ENCODE data around the gene SHCBP1L.
A peak's percentile ranks its signal among the peaks of the same experiment; 100 is the strongest.
"Not testable (repeated sequence)": the region's sequence is repeated elsewhere in the genome, so short reads cannot be mapped to it uniquely, and the experiment has no call there.

The SHCBP1L gene

DNA sequence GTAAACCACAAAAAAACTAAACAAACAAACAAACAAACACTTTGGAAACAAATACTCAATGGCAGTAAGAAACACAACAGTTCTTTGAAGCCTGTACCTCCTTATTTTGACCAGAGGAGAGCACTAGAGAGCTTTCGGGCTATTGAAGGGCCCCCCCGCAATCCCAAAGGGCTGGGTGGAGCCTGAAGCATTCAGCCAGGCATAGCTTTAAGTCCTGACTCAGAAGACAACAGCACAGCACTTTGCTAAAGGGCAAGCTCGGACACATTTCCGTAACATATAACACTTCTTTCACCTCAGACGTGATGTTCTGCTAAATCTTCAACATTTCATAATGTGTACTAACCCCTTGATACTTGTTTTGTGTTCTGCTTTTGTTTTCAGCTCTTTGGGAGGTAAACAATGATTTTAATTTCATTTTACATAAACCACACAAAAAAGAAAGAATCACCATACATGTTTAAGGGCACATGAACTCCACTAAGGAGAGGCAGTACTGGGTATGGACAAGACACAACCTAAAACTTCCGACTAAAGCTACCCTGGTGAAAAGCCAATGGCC lies 9.7 kb upstream of the SHCBP1L start:
- DNase-seq: peak; percentile 47

DNA sequence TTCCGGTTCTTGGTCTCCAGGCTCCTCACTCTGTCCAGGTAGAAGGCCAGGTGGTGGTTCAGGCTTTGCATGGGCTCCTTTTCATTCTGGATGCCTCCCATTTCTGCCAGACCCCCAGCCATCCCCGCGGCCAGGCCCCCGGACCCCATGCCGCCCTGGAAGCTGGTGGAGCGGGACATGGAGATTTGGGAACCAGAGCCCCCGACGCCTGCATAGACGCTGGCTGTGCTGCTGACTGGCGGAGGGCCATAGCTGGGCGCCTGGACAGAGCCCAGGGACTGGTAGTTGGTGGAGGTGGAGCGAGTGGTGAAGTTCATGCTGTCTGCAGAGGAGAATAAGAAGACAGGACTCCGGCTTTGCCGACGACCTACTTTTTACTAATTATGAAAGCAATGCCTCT lies 7.1 kb upstream of the SHCBP1L start:
- no peak for DNase-seq

DNA sequence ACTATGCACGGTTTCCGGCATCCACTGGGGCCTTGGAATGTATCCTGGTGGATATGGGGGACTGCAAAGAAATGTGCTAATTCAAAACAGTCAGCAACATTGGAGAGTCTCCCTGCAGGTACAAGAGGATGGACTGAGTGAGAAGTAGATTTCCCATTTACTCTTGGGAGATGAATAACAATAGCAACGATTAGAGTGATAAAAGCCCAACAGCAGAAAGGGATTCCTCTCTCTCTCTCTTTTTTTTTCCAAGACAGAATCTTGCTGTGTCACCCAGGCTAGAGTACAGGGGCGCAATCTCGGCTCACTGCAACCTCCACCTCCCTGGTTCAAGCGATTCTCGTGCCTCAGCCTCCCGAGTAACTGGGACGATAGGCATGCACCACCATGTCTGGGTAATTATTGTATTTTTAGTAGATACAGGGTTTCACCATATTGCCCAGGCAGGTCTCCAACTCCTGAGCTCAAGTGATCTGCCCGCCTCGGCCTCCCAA lies 5.0 kb upstream of the SHCBP1L start:
- no peak for DNase-seq

DNA sequence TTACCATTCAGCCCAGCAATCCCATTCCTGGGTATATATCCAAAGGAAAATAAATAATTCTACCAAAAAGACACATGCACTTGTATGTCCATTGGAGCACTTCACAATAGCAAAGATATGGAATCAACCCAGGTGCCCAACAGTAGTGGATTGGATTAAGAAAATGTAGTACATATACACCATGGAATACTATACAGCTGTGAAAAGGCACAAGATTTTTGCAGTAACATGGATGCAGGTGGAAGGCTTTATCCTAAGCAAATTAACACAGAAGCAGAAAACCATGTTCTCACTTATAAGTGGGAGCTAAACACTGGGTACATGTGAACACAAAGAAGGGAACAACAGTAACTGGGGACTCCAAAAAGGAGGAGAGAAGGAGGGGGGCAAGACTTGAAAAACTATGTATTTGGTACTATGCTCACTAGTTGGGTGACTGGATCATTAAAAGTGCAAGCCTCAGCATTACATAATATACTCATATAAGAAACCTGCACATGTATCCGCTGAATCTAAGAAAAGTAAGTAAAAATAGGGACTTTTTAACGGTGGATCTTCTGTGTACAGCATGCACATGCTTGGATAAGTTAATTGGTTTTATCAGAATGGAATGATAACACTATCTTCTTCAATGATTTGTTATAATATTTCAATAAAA lies 3.9 kb upstream of the SHCBP1L start:
- DNase-seq: no peak

DNA sequence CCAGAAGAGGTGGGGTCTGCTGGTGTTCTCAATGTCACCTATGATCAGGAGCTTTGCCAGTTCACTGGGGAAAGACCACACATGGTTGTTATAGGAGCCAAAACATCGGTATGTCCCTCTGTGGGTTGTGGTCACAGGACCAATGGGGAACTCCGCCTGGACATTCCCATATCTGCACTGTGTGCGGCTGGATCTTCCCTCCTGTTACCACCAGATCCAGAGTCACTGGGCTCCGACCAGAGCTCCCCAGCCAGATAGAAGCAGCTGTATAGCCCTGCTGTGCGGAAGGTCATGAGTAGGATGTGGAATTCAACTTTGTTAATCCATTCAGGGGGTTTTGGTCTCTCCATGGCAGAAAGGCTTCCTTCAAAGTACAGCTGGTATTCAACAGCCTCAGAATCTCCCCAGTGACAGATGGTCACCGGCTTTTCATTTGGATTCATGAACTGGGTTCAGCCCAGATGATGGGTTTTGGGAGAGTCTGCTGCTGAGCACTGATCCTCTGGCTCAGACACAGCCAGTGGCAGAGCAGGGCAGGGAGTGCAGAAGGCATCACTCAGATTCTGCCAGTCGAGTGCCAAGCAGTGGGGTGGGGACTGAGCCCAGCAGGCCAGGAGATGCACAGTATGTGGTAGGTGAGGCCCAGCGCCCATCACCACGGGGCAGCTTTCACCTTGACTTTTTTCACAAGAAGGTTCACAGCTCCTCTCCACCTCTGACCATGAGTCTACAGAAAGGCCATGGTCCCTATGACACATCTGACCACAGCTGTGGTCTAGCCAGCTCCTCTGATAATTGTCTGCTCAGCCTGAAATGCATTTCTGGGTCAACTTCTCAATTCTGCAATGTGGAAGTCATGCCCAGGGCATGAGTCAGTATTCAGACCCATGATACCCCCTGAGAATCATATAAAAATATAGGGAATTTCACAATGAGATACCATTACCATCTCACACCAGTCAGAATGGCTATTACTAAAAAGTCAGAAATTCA lies 2.9 kb upstream of the SHCBP1L start:
- DNase-seq: no peak

DNA sequence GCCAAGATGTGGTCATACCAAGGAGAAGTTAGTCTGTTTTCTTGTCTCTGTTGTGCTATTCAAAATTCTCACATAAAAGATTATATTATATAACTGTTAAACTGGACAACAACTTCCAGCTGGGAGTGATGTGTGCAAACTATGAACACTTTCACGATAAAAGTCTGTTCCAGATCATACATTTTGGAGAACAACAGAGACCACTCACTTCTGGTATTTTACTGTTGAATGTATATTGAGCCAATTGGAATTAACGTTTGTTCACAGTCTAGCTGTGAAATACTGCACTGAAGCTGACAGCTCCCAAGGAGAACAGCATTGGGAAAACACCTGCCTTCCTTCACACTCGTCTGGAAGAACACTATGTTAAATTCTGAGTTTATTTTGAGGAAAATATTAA lies 860 bp upstream of the SHCBP1L start:
- no peak for DNase-seq

DNA sequence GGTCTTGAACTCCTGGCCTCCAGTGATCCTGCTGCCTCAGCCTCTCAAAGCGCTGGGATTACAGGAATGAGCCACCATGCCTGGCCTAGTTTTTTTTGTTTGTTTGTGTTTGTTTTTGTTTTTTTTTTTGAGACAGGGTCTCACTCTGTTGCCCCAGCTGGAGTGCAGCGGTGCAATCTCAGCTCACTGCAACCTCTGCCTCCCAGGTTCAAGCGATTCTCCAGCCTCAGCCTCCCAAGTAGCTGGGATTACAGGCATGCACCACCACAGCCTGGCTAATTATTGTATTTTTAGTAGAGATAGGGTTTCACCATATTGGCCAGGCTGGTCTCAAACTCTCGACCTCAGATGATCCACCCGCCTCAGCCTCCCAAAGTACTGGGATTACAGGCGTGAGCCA lies 9.6 kb downstream of the SHCBP1L start:
- not testable (repeated sequence) for DNase-seq

DNA sequence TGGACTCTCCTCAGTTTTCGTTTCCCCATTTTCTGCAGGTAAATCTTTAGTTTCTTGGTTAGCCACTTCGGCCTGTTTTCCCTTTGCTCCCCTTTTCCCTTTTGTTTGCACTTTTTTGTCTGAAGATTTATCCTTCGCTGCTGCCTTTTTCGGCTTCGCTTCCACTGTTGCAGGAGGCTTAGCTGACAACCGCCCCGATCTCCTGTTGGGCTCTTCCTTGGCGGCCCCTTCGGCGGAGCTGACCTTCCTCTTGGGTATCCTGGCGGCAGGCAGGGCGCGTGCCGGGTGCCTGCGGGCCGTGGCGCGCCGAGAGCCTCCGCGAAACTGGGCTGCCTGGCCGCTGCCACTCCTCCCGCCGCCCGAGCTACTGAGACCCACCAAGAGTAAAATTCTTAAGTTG lies 10.8 kb downstream of the SHCBP1L start:
- DNase-seq: not testable (repeated sequence)

DNA sequence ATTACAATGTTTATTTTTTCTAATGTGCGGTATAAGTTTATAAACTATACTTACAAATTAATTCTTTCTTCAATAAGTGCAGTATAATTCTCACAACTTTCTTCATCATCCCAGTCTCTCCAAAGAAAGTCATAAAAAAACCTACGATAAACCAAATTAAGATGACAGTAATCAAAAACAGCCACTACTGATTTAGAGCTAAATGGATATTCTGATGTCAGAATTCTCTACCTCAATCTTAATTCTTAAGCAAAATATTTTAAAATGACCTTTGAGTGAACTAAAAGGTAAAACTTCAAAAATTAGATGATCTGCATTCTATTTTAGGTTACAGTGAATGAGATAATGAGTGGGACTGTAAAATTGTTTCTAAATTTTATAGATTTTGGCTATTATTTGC lies 13.6 kb downstream of the SHCBP1L start:
- DNase-seq: no peak

DNA sequence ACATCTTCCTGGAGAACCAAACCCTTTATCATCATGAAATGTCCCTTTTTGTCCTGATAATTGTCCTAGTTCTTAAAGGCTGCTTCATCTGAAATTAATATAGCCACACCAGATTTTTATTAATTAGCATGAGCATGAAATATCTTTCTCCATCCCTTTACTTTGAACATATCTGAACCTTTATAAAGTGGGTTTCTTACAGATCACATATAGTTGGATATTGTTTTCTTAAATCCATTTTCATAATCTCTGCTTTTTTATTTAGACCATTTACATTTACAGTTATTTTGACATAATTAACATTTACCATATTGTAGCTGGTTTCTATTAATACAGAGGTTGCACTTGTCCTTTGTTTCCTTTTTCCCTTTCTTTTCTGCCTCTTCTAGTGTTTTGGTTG lies 17.2 kb downstream of the SHCBP1L start:
- DNase-seq: no peak

DNA sequence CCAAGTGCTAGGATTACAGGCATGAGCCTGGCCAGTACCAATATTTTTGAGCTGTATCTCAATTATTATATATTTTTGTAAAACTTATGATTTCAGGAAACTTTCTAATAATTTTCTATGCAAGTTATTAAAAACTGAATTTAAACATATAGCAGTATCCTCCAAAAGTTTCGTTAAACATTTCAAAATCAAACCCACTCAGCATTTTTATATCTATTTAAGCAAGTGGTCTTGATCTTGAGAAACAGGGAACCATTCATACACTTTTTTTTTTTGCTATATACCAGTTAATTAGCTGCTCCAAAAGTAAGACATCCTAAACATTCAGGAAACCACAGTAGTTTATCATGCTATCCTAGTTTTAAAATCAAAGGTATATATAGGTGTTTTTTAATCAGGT lies 22.0 kb downstream of the SHCBP1L start:
- DNase-seq: no peak

DNA sequence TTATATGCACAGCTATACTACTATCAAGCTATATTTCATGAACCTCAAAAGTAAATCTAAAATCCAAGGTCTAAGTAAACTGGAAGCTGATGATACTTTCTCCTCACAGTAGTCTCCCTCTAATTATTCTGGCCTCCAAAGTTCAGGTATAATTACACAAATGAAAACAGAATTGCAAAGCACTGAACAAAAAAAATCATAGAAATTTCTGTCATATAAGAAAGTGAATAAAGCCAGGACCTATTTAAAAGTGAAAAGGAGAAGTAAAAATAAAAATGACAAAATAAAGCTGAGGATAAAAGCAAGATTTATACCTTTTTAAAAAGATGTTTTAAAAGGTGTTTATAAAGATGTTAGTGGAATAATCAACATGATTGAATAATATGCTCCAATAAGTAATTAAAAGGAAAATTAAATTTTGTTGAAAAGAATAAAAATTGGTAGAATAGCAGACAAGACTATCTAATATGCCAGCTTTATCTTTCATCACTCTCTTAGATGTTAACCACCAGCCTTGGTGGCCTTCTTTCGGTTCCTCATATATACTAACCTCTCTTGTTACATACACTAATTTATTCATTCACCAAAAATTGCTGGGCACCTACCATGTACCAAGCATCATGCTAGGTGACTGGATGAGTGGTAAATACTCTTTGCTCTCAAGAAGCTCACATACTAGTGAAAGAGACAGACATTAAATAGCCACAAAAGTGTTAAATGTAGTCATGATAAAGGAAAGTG lies 25.1 kb downstream of the SHCBP1L start:
- DNase-seq: no peak

DNA sequence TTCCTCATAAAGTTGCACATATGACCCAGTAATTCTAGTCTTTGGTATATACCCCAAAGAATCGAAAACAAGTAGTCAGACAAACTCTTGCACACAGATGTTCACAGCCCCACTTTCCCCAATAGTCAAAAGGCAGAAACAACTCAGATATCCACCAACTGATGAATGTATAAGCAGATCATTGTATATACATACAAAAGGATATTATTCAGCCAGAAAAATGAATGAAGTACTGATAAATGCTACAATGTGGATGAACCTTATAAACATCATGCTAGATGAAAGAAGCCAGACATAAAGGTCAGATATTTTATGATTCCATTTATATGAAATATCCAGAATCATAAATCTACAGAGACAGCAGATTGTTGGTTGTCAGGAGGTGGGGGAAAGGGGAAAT lies 27.3 kb downstream of the SHCBP1L start:
- no peak for DNase-seq

DNA sequence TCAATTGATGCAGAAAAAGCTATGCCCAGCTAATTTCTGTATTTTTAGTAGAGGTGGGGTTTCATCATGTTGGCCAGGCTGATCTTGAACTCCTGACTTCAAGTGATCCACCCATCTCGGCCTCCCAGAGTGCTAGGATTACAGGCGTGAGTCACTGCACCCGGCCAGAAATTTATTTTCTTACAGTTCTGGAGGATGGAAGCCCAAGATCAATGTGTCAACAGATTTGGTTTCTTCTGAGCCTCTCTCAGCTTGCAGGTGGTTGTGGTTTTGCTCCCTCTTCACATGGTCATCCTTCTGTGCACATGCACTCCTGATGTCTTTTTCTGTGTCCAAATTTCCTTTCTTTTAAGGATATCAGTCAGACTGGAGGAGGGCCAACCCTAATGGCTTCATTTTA lies 35.6 kb downstream of the SHCBP1L start:
- no peak for DNase-seq

DNA sequence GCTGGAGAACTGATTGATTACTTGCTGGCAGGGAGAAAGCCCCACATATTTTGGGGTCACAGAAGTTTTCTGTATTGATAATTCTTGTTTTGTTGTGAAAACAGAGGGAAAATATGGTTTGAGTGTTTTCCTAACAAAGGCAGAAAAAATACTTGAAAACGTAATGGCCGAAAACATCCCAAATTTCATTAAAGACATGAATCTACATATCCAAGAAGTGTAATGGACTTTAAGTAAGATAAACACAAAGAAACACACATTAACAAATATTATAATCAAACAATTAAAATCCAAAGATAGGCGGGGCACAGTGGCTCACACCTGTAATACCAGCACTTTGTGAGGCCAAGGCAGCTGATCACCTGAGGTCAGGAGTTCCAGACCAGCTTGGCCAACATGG lies 39.6 kb downstream of the SHCBP1L start:
- DNase-seq: no peak

DNA sequence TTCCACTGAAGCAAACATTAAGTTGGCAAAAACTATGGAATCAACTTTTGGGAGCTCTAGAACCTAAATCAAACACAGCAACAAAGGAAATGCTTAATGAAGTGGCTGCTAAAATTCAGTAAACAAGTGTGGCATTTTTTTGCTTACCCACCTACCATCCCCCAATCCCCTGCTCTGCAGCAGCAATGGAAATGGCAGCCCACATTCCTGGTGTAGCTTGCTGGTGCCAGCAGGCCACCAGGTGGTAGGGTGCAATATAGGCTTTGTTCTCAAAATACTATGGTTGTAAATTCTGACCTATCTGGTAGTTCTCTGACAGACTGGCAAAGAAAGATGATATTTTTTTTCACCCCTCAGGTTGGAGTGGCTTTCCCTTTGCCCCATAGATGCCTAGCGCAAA lies 42.8 kb downstream of the SHCBP1L start:
- no peak for DNase-seq

DNA sequence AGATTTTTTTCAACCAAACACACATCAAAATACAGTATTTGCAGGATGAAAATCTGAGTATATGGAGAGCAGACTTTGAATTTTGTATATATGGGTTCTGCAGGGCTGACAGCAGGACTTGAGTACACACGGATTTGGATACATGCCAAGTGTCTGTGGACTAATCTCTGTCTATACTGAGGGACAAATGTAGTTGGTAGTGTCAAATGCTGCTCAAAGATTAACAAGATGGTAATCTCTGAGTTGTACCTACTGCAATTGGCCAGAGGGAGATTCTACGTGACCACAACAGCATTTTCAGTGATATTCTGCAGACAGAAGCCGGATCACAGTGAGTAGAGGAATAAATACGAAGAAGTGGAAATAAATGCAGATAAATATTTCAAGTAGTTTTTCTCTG lies 43.4 kb downstream of the SHCBP1L start:
- no peak for DNase-seq

DNA sequence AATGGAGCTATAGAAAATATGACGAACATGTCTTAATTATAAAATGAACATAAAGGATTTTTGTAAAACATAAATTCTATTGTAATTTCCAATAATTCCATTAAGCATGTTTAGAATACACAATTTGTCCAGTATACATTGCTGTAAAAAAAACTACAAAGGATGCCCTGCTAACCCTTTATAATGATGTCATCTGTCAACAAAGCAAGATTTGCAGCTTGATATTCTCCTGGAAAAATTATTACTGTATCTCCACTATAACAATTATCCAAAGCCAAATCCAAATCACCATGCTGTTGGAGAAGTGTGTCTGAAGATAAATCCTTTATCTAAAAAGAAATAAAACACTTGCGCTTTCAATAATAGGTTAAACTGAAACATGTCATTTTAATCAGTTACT lies 47.6 kb downstream of the SHCBP1L start:
- no peak for DNase-seq

DNA sequence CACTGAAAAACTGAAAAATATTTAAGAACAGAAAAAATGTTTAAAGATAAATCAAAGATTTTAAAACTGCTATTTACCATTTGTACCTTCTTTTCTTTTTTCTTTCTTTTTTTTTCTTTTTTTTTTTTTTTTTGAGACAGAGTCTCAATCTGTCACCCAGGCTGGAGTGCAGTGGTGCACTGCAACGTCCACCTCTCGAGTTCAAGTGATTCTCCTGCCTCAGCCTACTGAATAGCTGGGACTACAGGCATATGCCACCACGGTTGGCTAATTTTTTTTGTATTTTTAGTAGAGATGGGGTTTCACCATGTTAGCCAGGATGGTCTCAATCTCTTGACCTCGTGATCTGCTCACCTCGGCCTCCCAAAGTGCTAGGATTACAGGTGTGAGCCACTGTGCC lies 51.0 kb downstream of the SHCBP1L start:
- not testable (repeated sequence) for DNase-seq

DNA sequence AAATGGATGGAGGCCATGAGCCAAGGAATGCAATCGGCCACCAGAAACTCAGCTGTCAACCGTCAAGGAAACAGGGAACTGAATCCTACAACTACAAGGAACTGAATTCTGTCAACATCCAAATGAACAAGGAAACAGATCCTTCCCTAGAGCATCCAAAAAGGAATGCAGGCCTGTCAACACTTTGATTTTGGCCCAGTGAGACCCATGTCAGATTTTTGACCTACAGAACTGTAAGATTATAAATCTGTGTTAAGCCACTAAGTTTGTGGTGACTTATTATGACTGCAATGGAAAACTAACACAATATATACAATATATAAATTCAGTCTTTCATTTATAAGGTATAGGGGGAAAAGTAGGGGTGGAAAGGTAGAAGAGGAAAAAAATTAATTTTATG lies 55.3 kb downstream of the SHCBP1L start:
- DNase-seq: no peak

DNA sequence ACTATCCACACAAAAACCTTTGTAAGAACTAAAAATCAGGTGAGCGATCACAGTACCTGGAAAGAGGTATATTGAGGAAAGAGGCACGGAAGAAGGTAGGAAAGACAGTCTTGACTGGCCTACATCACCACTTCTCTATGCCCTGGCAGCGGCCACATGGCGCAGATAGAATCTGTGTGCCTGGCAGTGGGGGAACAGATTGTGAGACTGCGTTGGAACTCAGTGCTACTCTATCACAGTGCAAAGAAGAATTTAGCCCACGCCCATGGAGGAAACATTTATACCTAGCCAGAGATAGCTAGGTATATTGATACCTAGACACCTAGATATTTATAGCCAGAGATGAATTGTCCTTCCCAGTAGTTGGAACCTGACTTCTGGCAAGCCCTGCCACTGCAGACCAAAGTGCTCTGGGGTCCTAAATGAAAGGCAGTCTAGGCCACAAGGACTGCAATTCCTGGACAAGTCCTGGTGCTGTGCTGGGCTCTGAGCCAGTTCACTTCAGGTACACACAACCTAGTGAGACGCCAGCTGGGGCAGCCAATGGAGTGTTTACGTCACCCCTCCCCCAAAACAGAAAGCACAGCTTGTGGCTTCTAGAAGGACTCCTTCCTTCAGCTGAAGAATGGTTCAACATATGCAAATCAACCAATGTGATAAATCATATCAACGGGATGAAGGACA lies 61.9 kb downstream of the SHCBP1L start:
- no peak for DNase-seq

DNA sequence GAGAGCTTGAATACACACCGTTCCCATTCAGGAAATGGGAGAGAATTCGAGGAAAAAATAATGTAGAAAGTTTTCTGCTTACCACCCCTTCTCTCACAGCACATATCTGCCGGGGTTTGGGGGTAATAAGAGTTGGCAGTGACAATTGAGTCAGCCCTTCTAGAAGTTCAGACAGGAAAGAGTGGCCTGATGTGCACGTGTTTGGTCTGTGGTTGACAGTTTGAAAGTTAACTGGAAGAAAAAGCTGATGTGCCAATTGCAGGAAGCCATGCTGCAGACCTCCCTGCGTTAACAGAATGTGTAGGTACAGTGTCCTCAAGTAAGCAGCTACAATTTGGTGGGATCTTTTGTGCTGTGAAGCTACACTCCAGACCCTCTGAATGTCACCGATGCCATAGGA lies 63.0 kb downstream of the SHCBP1L start:
- DNase-seq: no peak
